ENCODE measurements around the gene CSTPP1. TPM values are rescaled to one million over a fixed set of nuclear protein-coding genes. Genes with fewer than 3 reads are reported as not detected.

Gene CSTPP1
- polyA plus RNA-seq, 1 donor from 2014 or later = 17.5 TPM

- H3K4me1 Mint-ChIP-seq = no peaks in the 10 kb centered on the region
- no peaks in the 10 kb centered on the region for H3K9me3 Mint-ChIP-seq
- H3K4me3 Mint-ChIP-seq = no peak overlapping the region
- H3K27ac Mint-ChIP-seq = peak overlapping the region in 1 of 3 donors; percentile 68
- H3K36me3 Mint-ChIP-seq = peaks cover 16% of the 10 kb centered on the region
- H3K27me3 Mint-ChIP-seq = no peaks in the 10 kb centered on the region
Observed at GRCh38 chr11:47137476-47137875, 200.9 kb downstream of the CSTPP1 start.

GRCh38 chr11:47139878-47140277 lies 203.3 kb downstream of the CSTPP1 start:
- H3K4me1 Mint-ChIP-seq = no peaks in the 10 kb centered on the region
- no peaks in the 10 kb centered on the region for H3K27me3 Mint-ChIP-seq
- no peaks in the 10 kb centered on the region for H3K9me3 Mint-ChIP-seq
- peaks cover 16% of the 10 kb centered on the region for H3K36me3 Mint-ChIP-seq
- no peak overlapping the region for H3K27ac Mint-ChIP-seq
- no peak overlapping the region for H3K4me3 Mint-ChIP-seq

- H3K36me3 Mint-ChIP-seq = peaks cover 1% of the 10 kb centered on the region
- H3K4me1 Mint-ChIP-seq = peaks cover 0 to 2% (median 0%) of the 10 kb centered on the region in 3 donors
- H3K9me3 Mint-ChIP-seq = no peaks in the 10 kb centered on the region
- no peak overlapping the region for H3K27ac Mint-ChIP-seq
- no peak overlapping the region for H3K4me3 Mint-ChIP-seq
- no peaks in the 10 kb centered on the region for H3K27me3 Mint-ChIP-seq
Observed at GRCh38 chr11:47143322-47143721, 206.8 kb downstream of the CSTPP1 start.

- H3K27ac Mint-ChIP-seq = no peak overlapping the region
- H3K4me1 Mint-ChIP-seq = peaks cover 0 to 2% (median 0%) of the 10 kb centered on the region in 3 donors
- H3K27me3 Mint-ChIP-seq = no peaks in the 10 kb centered on the region
- H3K4me3 Mint-ChIP-seq = no peak overlapping the region
- no peaks in the 10 kb centered on the region for H3K36me3 Mint-ChIP-seq
- H3K9me3 Mint-ChIP-seq = no peaks in the 10 kb centered on the region
Observed at GRCh38 chr11:47144541-47144940, 208.0 kb downstream of the CSTPP1 start.

GRCh38 chr11:47147250-47147649 lies 210.7 kb downstream of the CSTPP1 start:
- Mint-ChIP-seq H3K9me3 (no peaks in the 10 kb centered on the region), H3K4me3 (no peak overlapping the region), H3K4me1 (peaks cover 1 to 5% (median 1%) of the 10 kb centered on the region in 3 donors), H3K36me3 (no peaks in the 10 kb centered on the region), H3K27ac (no peak overlapping the region), H3K27me3 (no peaks in the 10 kb centered on the region)

GRCh38 chr11:47147681-47148080 lies 211.1 kb downstream of the CSTPP1 start:
- Mint-ChIP-seq H3K4me3 (no peak overlapping the region), H3K27me3 (no peaks in the 10 kb centered on the region), H3K4me1 (peaks cover 5 to 8% (median 6%) of the 10 kb centered on the region in 3 donors), H3K27ac (no peak overlapping the region), H3K9me3 (no peaks in the 10 kb centered on the region), H3K36me3 (no peaks in the 10 kb centered on the region)

GRCh38 chr11:47148270-47148669 lies 211.7 kb downstream of the CSTPP1 start:
- H3K27me3 Mint-ChIP-seq = no peaks in the 10 kb centered on the region

GRCh38 chr11:47148903-47149531 lies 212.5 kb downstream of the CSTPP1 start:
- Mint-ChIP-seq H3K36me3 (peaks cover 3% of the 10 kb centered on the region), H3K27ac (no peak overlapping the region), H3K9me3 (no peaks in the 10 kb centered on the region), H3K27me3 (no peaks in the 10 kb centered on the region), H3K4me3 (no peak overlapping the region), H3K4me1 (peaks cover 10 to 11% (median 11%) of the 10 kb centered on the region in 3 donors)

More at GRCh38 chr11:47148270-47148669, 211.7 kb downstream of the CSTPP1 start:
- Mint-ChIP-seq H3K9me3 (no peaks in the 10 kb centered on the region), H3K4me3 (no peak overlapping the region), H3K36me3 (peaks cover 3% of the 10 kb centered on the region), H3K27ac (no peak overlapping the region), H3K4me1 (peaks cover 9 to 11% (median 10%) of the 10 kb centered on the region in 3 donors)

GRCh38 chr11:47149782-47150181 lies 213.2 kb downstream of the CSTPP1 start:
- no peaks in the 10 kb centered on the region for H3K27me3 Mint-ChIP-seq
- peaks cover 11 to 13% (median 11%) of the 10 kb centered on the region in 3 donors for H3K4me1 Mint-ChIP-seq
- H3K36me3 Mint-ChIP-seq = peaks cover 3% of the 10 kb centered on the region
- no peak overlapping the region for H3K4me3 Mint-ChIP-seq
- no peaks in the 10 kb centered on the region for H3K9me3 Mint-ChIP-seq
- no peak overlapping the region for H3K27ac Mint-ChIP-seq

- Mint-ChIP-seq H3K4me1 (peaks cover 14 to 20% (median 15%) of the 10 kb centered on the region in 3 donors), H3K36me3 (peaks cover 3% of the 10 kb centered on the region), H3K27me3 (no peaks in the 10 kb centered on the region), H3K27ac (peak overlapping the region in 2 of 3 donors; percentile 36 to 63), H3K4me3 (peak overlapping the region in 2 of 4 donors; percentile 10 to 19), H3K9me3 (no peaks in the 10 kb centered on the region)
Observed at GRCh38 chr11:47152126-47152952, 215.8 kb downstream of the CSTPP1 start.

- Mint-ChIP-seq H3K27me3 (no peaks in the 10 kb centered on the region), H3K27ac (peak overlapping the region in 1 of 3 donors; percentile 74), H3K4me1 (peaks cover 14 to 20% (median 15%) of the 10 kb centered on the region in 3 donors)
Observed at GRCh38 chr11:47152953-47153950, 216.7 kb downstream of the CSTPP1 start.

GRCh38 chr11:47154616-47155570 lies 218.3 kb downstream of the CSTPP1 start:
- peaks cover 3% of the 10 kb centered on the region for H3K36me3 Mint-ChIP-seq
- H3K27me3 Mint-ChIP-seq = no peaks in the 10 kb centered on the region
- peak overlapping the region in 2 of 3 donors; percentile 29 to 86 for H3K27ac Mint-ChIP-seq
- peaks cover 14 to 20% (median 15%) of the 10 kb centered on the region in 3 donors for H3K4me1 Mint-ChIP-seq
- peak overlapping the region in 2 of 4 donors; percentile 82 to 88 for H3K4me3 Mint-ChIP-seq
- H3K9me3 Mint-ChIP-seq = no peaks in the 10 kb centered on the region

More at GRCh38 chr11:47152953-47153950, 216.7 kb downstream of the CSTPP1 start:
- Mint-ChIP-seq H3K4me3 (peak overlapping the region in 2 of 4 donors; percentile 66 to 69), H3K36me3 (peaks cover 3% of the 10 kb centered on the region), H3K9me3 (no peaks in the 10 kb centered on the region)

- Mint-ChIP-seq H3K4me3 (peak overlapping the region in 1 of 4 donors; percentile 43), H3K9me3 (no peaks in the 10 kb centered on the region), H3K27me3 (no peaks in the 10 kb centered on the region), H3K4me1 (peaks cover 14 to 20% (median 15%) of the 10 kb centered on the region in 3 donors), H3K36me3 (peaks cover 3% of the 10 kb centered on the region), H3K27ac (no peak overlapping the region)
Observed at GRCh38 chr11:47155879-47156278, 219.3 kb downstream of the CSTPP1 start.

Measured in IgD-negative memory B cell (primary cell).